WTC11 (cell line): Measurements from ENCODE around the gene GZMM.

Experiments
- CREB1 ChIP-seq: sonication (generic); formaldehyde crosslinking; IDR thresholded peaks from 2 replicates; pipeline ENCODE4 v1.8.0; 2023; ENCODE audit warnings: mild to moderate bottlenecking, missing genetic modification reagents
- ESRRA ChIP-seq: sonication (generic); formaldehyde crosslinking; IDR thresholded peaks from 2 replicates; pipeline ENCODE4 v1.8.1; 2022; ENCODE audit warnings: mild to moderate bottlenecking, missing genetic modification reagents, borderline replicate concordance
- HMGXB4 ChIP-seq: sonication (generic); formaldehyde crosslinking; IDR thresholded peaks from 2 replicates; pipeline ENCODE4 v1.8.1; 2023; ENCODE audit warnings: mild to moderate bottlenecking, moderate library complexity, missing genetic modification reagents
- TP53 ChIP-seq: sonication (generic); formaldehyde crosslinking; IDR thresholded peaks from 2 replicates; pipeline ENCODE4 v1.8.1; 2023; ENCODE audit warnings: mild to moderate bottlenecking, missing genetic modification reagents
- ZNF512 ChIP-seq: sonication (generic); formaldehyde crosslinking; IDR thresholded peaks from 2 replicates; pipeline ENCODE4 v1.8.1; 2022; ENCODE audit warnings: missing genetic modification reagents, borderline replicate concordance

- TF ChIP-seq CREB1 (no peak), ZNF512 (CRISPR knock-in tag) (no peak), ESRRA (no peak), TP53 (CRISPR knock-in tag) (no peak), HMGXB4 (CRISPR knock-in tag) (no peak)
These were observed 18.8 kb upstream of the GZMM start for GRCh38 chr19:525029-525428.
